Stimulated activated CD8-positive, alpha-beta memory T cell treated with anti-CD3 and anti-CD28 coated beads, Interleukin-12 subunit alpha, Interleukin-12 subunit beta, amount 100 ng/mL, for 24 hours (primary cell): Measurements from ENCODE around the gene AP4S1.

Experiments
- DNase-seq: peaks from one replicate; pipeline ENCODE4 v3.0.0-alpha.2; 2020; ENCODE audit errors: extremely low read depth

The AP4S1 gene

GRCh38 chr14:31137214-31137889, 111.9 kb downstream of the AP4S1 start:
- no peak for DNase-seq

GRCh38 chr14:31138301-31138700, 112.9 kb downstream of the AP4S1 start:
- no peak for DNase-seq

- no peak for DNase-seq
Measured at GRCh38 chr14:31139301-31139847, 113.9 kb downstream of the AP4S1 start.

- DNase-seq = no peak
Measured at GRCh38 chr14:31142455-31143087, 117.1 kb downstream of the AP4S1 start.
